Right cardiac atrium (tissue), 5 donors: ENCODE data around the gene PLCH2. TPM values are rescaled to one million over a fixed set of nuclear protein-coding genes. Genes with fewer than 3 reads are reported as not detected.

Experiments
- ATAC-seq, 2 donors: fragments of 200-7000 bp; cut with Tn5 transposase; one replicate each; pipeline versions ENCODE4 v1.8.0 to v1.9.1; 2020; ENCODE audit warnings: moderate library complexity in 2 of 2, mild to moderate bottlenecking in 1 of 2
- DNase-seq, 3 donors: peaks; one replicate each; pipeline ENCODE4 v3.0.0-alpha.2; 2020
- H3K27ac ChIP-seq: one replicate; pipeline ENCODE4 v1.5.1; 2013; ENCODE audit warnings: mild to moderate bottlenecking, low read length, control low read depth, moderate library complexity
- H3K27me3 ChIP-seq: one replicate; pipeline ENCODE4 v1.6.1; 2013; ENCODE audit not compliant: control insufficient read depth, insufficient read depth
- H3K4me1 ChIP-seq: one replicate; pipeline ENCODE4 v1.6.1; 2013; ENCODE audit warnings: low read length; ENCODE audit not compliant: control insufficient read depth, insufficient read depth
- H3K4me3 ChIP-seq: one replicate; pipeline ENCODE4 v1.5.1; 2013; ENCODE audit warnings: low read length, control low read depth
- H3K9me3 ChIP-seq: one replicate; pipeline ENCODE4 v1.6.1; 2013; ENCODE audit warnings: low read length; ENCODE audit not compliant: control insufficient read depth
- WGBS: extraction: QIAGEN DNeasy Blood & Tissue Kit; methylation state at CpG from one replicate; pipeline ENCODE4 v1.1.7; 2013; 5-methylcytosine and 5-hydroxymethylcytosine counted together
- intact Hi-C, 4 donors: fragments of 100-400 bp; cut with DNase I; formaldehyde crosslinking; loops; one replicate each; pipeline versions ENCODE4 v1.11.0 to v1.14.0; 2022 to 2023
- polyA plus RNA-seq: library from polyadenylated mRNA; stranded (reverse); fragments of 200-250 nt; gene quantifications from one replicate; pipeline ENCODE4 v1.2.3, GENCODE V29; 2013
- total RNA-seq, 4 donors: library from RNA; stranded (reverse); fragmentation: NEBNext Ultra II Directional; extraction: Animal tissue kit (Norgen Biotek cat#: 25700); gene quantifications; one replicate each; pipeline ENCODE4 v1.2.1, GENCODE V29; 2021
- donor health status: healthy with polysubstance abuse.
- donor health status: DM: no; HTN: yes; CAD: no.
- donor health status: DM: no; HTN: no; CAD: no.
- donor health status: DM: no; HTN: yes; CAD: no; lungs with severe emphysema.
- donor health status: DM: yes; HTN: yes; CAD: no.

The PLCH2 gene
- total and polyA plus RNA-seq, 5 donors = 0.08 to 0.64 (median 0.12) TPM; not detected in 1

DNA sequence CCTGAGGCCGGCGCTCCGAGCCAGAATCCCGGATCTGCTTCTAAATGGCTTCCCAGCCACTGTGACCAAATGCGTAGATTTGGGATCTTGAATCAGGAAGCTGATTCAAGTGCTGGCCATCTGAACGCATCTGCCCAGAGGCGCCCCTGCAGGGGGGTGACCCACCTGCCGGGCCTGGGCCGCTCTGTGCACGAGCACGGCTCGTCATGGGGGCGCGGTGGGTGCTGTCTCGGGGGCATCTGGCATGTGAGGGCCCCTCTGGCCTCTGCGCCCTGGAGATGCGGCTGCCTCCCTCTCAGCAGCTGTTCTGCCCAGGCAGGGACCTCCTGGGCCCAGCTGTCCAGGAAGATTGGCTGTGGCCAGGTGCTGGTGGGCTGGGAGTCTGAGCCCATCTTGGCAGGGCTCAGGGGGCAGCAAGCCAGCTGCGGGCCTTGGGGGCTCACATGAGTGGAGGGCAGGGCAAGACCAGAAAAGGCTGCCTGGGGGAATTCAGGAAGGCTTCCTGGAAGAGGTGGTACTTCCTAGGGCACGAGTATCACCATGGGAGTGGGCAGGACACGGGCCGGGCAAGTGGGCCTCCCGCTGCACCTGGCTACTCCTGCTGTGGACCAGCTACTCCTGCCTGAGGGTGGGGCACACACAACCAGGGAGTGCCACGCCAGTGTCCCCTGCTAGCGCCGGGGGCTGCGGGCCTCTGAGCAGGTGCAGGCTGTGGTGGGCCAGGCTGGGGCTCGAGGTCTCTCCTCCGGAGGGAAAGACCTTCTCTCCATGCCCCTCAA is 25.1 kb downstream of the PLCH2 start:
- no peaks in the 10 kb centered on the region for H3K9me3 ChIP-seq
- no peak overlapping the region for H3K27ac ChIP-seq
- no peaks in the 10 kb centered on the region for H3K4me1 ChIP-seq
- intact Hi-C loops = no loop called here
- ATAC-seq (no peak), DNase-seq (no peak)
- H3K27me3 ChIP-seq = no peaks in the 10 kb centered on the region
- WGBS = 75% methylated on average over 28 of the region's 28 CpGs
- no peak overlapping the region for H3K4me3 ChIP-seq

DNA sequence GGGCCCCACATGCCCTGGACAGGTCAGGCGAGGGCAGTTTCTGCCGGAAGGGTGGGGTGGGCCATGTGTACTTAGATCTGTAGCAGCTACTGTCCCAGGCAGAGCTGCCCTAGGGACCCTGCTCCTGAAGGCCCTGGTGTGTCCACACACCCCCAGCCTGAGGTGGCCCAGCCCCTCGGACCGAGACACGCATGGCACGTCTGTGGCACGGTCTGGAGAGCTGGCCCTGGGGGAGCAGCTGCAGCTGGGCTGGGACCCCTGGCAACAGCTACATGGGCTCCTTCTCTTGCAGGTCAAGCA is 25.7 kb downstream of the PLCH2 start:
- intact Hi-C loops = no loop called here
- WGBS = 63% methylated on average over 7 of the region's 7 CpGs
- Histone ChIP-seq H3K4me1 (no peaks in the 10 kb centered on the region), H3K4me3 (no peak overlapping the region), H3K9me3 (no peaks in the 10 kb centered on the region), H3K27me3 (no peaks in the 10 kb centered on the region), H3K27ac (no peak overlapping the region)
- no peak for DNase-seq
- ATAC-seq = no peak

- DNase-seq (no peak), ATAC-seq (no peak)
- intact Hi-C loops = no loop called here
- 87% methylated on average over 34 of the region's 34 CpGs for WGBS
- H3K27ac ChIP-seq = no peak overlapping the region
- H3K4me3 ChIP-seq = no peak overlapping the region
- no peaks in the 10 kb centered on the region for H3K9me3 ChIP-seq
- H3K27me3 ChIP-seq = no peaks in the 10 kb centered on the region
- H3K4me1 ChIP-seq = no peaks in the 10 kb centered on the region
Measured at GRCh38 chr1:2502210-2502609, 26.1 kb downstream of the PLCH2 start.

DNA sequence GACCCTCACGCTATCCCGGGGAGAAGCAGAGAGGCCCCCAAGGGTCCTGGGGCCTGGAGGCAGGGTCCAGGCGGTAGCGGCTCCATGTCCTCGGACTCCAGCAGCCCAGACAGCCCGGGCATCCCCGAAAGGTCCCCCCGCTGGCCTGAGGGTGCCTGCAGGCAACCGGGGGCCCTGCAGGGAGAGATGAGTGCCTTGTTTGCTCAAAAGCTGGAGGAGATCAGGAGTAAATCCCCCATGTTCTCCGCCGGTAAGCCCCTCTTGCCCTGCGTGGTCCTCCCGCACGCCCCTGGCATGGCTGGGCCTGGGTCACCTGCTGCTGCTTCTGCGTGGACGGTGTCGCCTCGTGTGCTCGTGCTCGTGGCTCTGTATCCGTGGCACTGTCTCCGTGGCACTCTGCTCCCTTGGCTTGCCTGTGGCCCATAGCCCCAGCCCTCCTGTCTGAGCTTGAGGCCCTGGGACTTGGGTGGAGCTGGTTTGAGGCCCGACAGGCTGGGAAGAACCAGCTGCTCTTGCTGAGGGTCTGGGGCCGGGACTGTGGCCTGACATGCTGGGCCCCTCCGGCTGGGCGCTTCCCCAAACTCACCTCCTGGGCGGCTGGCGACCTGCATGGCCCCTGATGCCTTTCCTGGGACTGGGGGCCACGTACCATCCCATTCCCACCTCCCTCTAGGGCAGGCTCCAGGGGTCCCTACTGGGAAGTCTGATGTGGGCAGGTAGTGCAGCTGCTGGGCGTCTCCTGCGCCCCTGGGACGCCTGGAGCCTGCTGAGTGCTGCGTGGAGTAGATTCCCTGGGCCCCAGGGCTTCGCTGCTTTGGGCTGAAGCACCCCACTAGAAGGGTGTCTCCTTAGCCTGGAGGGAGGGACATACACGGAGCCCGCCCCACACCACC is 26.8 kb downstream of the PLCH2 start:
- H3K4me3 ChIP-seq = no peak overlapping the region
- intact Hi-C loops = no loop called here
- H3K4me1 ChIP-seq = no peaks in the 10 kb centered on the region
- 76% methylated on average over 36 of the region's 36 CpGs for WGBS
- DNase-seq (no peak), ATAC-seq (no peak)
- H3K9me3 ChIP-seq = no peaks in the 10 kb centered on the region
- H3K27ac ChIP-seq = no peak overlapping the region
- H3K27me3 ChIP-seq = no peaks in the 10 kb centered on the region

- no peak for ATAC-seq
- 37% methylated on average over 42 of the region's 42 CpGs for WGBS
- no peaks in the 10 kb centered on the region for H3K27me3 ChIP-seq
Measured at GRCh38 chr1:2503554-2504224, 27.6 kb downstream of the PLCH2 start.

DNA sequence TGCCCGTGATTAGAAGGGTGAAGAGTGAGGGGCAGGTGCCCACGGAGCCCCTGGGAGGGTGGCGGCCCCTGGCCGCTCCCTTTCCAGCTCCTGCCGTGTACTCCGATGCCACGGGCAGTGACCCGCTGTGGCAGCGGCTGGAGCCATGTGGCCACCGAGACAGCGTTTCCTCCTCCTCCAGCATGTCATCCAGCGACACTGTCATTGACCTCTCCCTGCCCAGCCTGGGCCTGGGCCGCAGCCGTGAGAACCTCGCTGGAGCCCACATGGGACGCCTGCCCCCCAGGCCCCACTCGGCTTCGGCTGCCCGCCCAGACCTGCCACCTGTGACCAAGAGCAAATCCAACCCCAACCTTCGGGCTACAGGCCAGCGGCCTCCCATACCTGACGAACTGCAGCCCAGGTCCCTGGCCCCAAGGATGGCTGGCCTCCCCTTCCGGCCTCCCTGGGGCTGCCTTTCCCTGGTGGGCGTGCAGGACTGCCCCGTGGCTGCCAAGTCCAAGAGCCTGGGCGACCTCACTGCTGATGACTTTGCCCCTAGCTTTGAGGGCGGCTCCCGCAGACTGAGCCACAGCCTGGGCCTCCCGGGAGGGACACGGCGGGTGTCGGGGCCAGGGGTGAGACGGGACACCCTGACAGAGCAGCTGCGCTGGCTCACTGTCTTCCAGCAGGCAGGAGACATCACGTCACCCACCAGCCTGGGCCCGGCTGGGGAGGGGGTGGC is 28.3 kb downstream of the PLCH2 start:
- ATAC-seq (no peak), DNase-seq (peak in 1 of 3 donors; percentile 72)
- Histone ChIP-seq H3K4me3 (no peak overlapping the region), H3K27me3 (no peaks in the 10 kb centered on the region), H3K4me1 (no peaks in the 10 kb centered on the region), H3K9me3 (no peaks in the 10 kb centered on the region), H3K27ac (no peak overlapping the region)
- 50% methylated on average over 36 of the region's 36 CpGs for WGBS
- intact Hi-C loops = no loop called here

More at GRCh38 chr1:2503554-2504224, 27.6 kb downstream of the PLCH2 start:
- Histone ChIP-seq H3K4me1 (no peaks in the 10 kb centered on the region), H3K9me3 (no peaks in the 10 kb centered on the region), H3K4me3 (no peak overlapping the region), H3K27ac (no peak overlapping the region)
- intact Hi-C loops = no loop called here
- DNase-seq = no peak

DNA sequence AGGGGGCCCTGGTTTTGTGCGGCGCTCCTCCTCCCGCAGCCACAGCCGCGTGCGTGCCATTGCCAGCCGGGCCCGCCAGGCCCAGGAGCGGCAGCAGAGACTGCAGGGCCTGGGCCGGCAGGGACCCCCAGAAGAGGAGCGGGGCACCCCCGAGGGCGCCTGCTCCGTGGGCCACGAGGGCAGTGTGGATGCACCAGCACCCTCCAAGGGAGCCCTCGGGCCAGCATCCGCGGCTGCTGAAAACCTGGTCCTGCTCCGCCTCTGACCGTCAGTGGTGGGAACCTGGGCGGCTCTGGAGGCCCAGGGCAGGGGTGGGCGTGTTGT is 28.8 kb downstream of the PLCH2 start:
- Histone ChIP-seq H3K4me1 (no peaks in the 10 kb centered on the region), H3K9me3 (no peaks in the 10 kb centered on the region), H3K4me3 (no peak overlapping the region), H3K27me3 (no peaks in the 10 kb centered on the region), H3K27ac (no peak overlapping the region)
- WGBS = 41% methylated on average over 22 of the region's 22 CpGs
- intact Hi-C loops = no loop called here
- DNase-seq (no peak), ATAC-seq (no peak)

- Histone ChIP-seq H3K27ac (no peak overlapping the region), H3K9me3 (no peaks in the 10 kb centered on the region), H3K4me1 (no peaks in the 10 kb centered on the region), H3K27me3 (no peaks in the 10 kb centered on the region), H3K4me3 (no peak overlapping the region)
- intact Hi-C loops = no loop called here
- DNase-seq (no peak), ATAC-seq (no peak)
- WGBS = 60% methylated on average over 21 of the region's 21 CpGs
Measured at GRCh38 chr1:2505461-2505994, 29.4 kb downstream of the PLCH2 start.

- peak in 1 of 2 donors; percentile 3 for ATAC-seq
- DNase-seq = no peak
- Histone ChIP-seq H3K4me1 (no peaks in the 10 kb centered on the region), H3K4me3 (no peak overlapping the region), H3K9me3 (no peaks in the 10 kb centered on the region), H3K27me3 (no peaks in the 10 kb centered on the region), H3K27ac (no peak overlapping the region)
- WGBS = 60% methylated on average over 30 of the region's 30 CpGs
- intact Hi-C loops = no loop called here
Measured at GRCh38 chr1:2506007-2506860, 30.1 kb downstream of the PLCH2 start.
